MM.1S (cell line): Measurements from ENCODE around the gene NAA15.

ENCODE experiments used
- DNase-seq: peaks from one replicate; pipeline ENCODE4 v3.0.0-alpha.2; 2015
- H2AFZ ChIP-seq: fragments of 300-600 bp; sonication (generic); 2 replicates; pipeline ENCODE4 v1.6.0; 2016; ENCODE audit warnings: antibody characterized with exemption, low read length
- H3F3A ChIP-seq: fragments of 300-600 bp; sonication (generic); 2 replicates; pipeline ENCODE4 v1.6.1; 2016; ENCODE audit warnings: mild to moderate bottlenecking, antibody characterized with exemption, low read length, moderate library complexity, mixed read lengths; ENCODE audit not compliant: insufficient read depth
- H3K27ac ChIP-seq: fragments of 300-600 bp; sonication (generic); 2 replicates; pipeline ENCODE4 v1.5.1; 2016; ENCODE audit warnings: mild to moderate bottlenecking, low read length
- H3K27me3 ChIP-seq: fragments of 300-600 bp; sonication (generic); replicated peaks from 2 replicates; pipeline ENCODE4 v1.6.0; 2016; ENCODE audit warnings: low read length; ENCODE audit not compliant: insufficient read depth
- H3K36me3 ChIP-seq: fragments of 300-600 bp; sonication (generic); replicated peaks from 2 replicates; pipeline ENCODE4 v1.6.1; 2016; ENCODE audit warnings: mild to moderate bottlenecking, low read length, mixed read lengths; ENCODE audit not compliant: insufficient read depth
- H3K4me1 ChIP-seq: fragments of 300-600 bp; sonication (generic); 2 replicates; pipeline ENCODE4 v1.6.1; 2016; ENCODE audit warnings: low read length, mixed read lengths
- H3K4me2 ChIP-seq: fragments of 300-600 bp; sonication (generic); 2 replicates; pipeline ENCODE4 v1.6.0; 2016; ENCODE audit warnings: low read depth, low read length
- H3K4me3 ChIP-seq: fragments of 300-600 bp; sonication (generic); 2 replicates; pipeline ENCODE4 v1.5.1; 2016; ENCODE audit warnings: low read length, mixed read lengths
- H3K79me2 ChIP-seq: fragments of 300-600 bp; sonication (generic); 2 replicates; pipeline ENCODE4 v1.6.1; 2016; ENCODE audit warnings: mixed run types, low read length, mixed read lengths
- H3K9ac ChIP-seq: fragments of 300-600 bp; sonication (generic); 2 replicates; pipeline ENCODE4 v1.6.1; 2016; ENCODE audit warnings: low read length, mixed read lengths
- H3K9me2 ChIP-seq: fragments of 300-600 bp; sonication (generic); replicated peaks from 2 replicates; pipeline ENCODE4 v1.6.1; 2016; ENCODE audit warnings: mild to moderate bottlenecking, low read length, mixed read lengths; ENCODE audit not compliant: insufficient read depth
- H3K9me3 ChIP-seq: fragments of 300-600 bp; sonication (generic); replicated peaks from 2 replicates; pipeline ENCODE4 v1.6.1; 2016; ENCODE audit warnings: mild to moderate bottlenecking, low read length, mixed read lengths; ENCODE audit not compliant: insufficient read depth
- H4K20me1 ChIP-seq: fragments of 300-600 bp; sonication (generic); 2 replicates; pipeline ENCODE4 v1.6.1; 2016; ENCODE audit warnings: mild to moderate bottlenecking, low read length, moderate library complexity, mixed read lengths; ENCODE audit not compliant: insufficient read depth
- EZH2 ChIP-seq: fragments of 300-600 bp; sonication (generic); optimal IDR thresholded peaks from 2 replicates; pipeline ENCODE3; 2017; ENCODE audit warnings: low read depth, mild to moderate bottlenecking, antibody characterized with exemption, low read length, mixed read lengths
- EZH2phosphoT487 ChIP-seq: fragments of 300-600 bp; sonication (generic); IDR thresholded peaks from 2 replicates; pipeline ENCODE4 v1.6.1; 2018; ENCODE audit warnings: antibody characterized with exemption, low read length
- TF ChIP-seq, protein P1 (sequence below): fragments of 300-600 bp; sonication (generic); IDR thresholded peaks from 2 replicates; pipeline ENCODE4 v1.5.1; 2016; ENCODE audit warnings: antibody characterized with exemption, low read length, mixed read lengths

The NAA15 gene

DNA sequence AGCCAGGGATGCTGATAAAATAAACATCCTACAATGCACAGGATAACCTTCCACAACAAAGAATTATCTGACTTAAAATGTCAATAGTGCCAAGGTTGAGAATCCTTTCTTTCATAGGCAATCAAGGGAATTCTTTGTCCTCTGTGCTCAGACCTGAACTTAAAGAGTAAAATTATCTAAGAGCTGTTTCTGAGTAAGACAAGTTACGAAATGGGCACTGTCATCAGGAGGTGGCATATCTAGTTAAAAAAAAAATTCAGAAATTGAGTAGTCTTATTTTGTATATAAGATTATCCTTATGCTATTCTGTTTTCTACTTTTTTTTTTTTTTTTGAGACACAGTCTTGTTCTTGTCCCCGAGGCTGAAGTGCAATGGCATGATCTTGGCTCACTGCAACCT lies 149.3 kb downstream of the NAA15 start:
- H3K9me3 ChIP-seq, result no peaks in the 10 kb centered on the region
- peaks cover 48% of the 10 kb centered on the region for H3K79me2 ChIP-seq
- H3K4me1 ChIP-seq, result peaks cover 12% of the 10 kb centered on the region
- no peak overlapping the region for H3K9ac ChIP-seq
- no peaks in the 10 kb centered on the region for H4K20me1 ChIP-seq
- H3K27ac ChIP-seq, result no peak overlapping the region
- DNase-seq, result no peak
- no peaks in the 10 kb centered on the region for H3K9me2 ChIP-seq
- H3K27me3 ChIP-seq, result no peaks in the 10 kb centered on the region
- no peak for TF ChIP-seq EZH2
- TF ChIP-seq EZH2phosphoT487, result no peak
- TF ChIP-seq, protein P1, sequence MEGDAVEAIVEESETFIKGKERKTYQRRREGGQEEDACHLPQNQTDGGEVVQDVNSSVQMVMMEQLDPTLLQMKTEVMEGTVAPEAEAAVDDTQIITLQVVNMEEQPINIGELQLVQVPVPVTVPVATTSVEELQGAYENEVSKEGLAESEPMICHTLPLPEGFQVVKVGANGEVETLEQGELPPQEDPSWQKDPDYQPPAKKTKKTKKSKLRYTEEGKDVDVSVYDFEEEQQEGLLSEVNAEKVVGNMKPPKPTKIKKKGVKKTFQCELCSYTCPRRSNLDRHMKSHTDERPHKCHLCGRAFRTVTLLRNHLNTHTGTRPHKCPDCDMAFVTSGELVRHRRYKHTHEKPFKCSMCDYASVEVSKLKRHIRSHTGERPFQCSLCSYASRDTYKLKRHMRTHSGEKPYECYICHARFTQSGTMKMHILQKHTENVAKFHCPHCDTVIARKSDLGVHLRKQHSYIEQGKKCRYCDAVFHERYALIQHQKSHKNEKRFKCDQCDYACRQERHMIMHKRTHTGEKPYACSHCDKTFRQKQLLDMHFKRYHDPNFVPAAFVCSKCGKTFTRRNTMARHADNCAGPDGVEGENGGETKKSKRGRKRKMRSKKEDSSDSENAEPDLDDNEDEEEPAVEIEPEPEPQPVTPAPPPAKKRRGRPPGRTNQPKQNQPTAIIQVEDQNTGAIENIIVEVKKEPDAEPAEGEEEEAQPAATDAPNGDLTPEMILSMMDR, result no peak
- H3K4me3 ChIP-seq, result no peak overlapping the region
- no peak overlapping the region for H3K4me2 ChIP-seq
- no peak overlapping the region for H2AFZ ChIP-seq
- H3F3A ChIP-seq, result peaks cover 24% of the 10 kb centered on the region
- H3K36me3 ChIP-seq, result no peaks in the 10 kb centered on the region

DNA sequence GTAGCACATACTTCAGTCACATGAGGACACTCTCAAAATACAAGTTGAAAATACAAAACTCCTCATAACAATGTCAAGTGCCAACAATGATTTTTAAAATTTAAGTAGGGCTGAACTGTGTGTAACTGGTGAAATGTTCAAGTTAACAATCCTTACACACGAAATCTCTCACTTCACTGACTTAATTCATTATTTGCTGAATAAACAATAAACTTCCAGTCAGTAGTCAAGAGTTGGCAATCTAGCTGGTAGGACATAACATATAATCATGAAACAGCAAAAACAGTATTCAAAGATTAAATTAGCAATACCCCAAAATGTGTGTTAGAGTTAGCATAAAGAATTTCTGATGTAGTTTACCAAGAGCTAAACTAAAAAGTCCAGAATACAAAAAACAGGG lies 150.7 kb downstream of the NAA15 start:
- Histone ChIP-seq H3F3A (peaks cover 24% of the 10 kb centered on the region), H3K36me3 (no peaks in the 10 kb centered on the region), H4K20me1 (no peaks in the 10 kb centered on the region), H3K9me2 (no peaks in the 10 kb centered on the region), H3K27me3 (no peaks in the 10 kb centered on the region), H3K9ac (peak overlapping the region; percentile 91; the same call in 1 of the 2 replicates), H3K4me2 (peak overlapping the region; percentile 90), H3K27ac (peak overlapping the region; percentile 95; the same call in 1 of the 2 replicates), H3K9me3 (no peaks in the 10 kb centered on the region), H3K4me3 (peak overlapping the region; percentile 98), H3K79me2 (peaks cover 62% of the 10 kb centered on the region), H3K4me1 (peaks cover 21% of the 10 kb centered on the region), H2AFZ (no peak overlapping the region)
- no peak for DNase-seq
- TF ChIP-seq, protein P1, result no peak
- TF ChIP-seq EZH2phosphoT487, result no peak
- TF ChIP-seq EZH2, result no peak

DNA sequence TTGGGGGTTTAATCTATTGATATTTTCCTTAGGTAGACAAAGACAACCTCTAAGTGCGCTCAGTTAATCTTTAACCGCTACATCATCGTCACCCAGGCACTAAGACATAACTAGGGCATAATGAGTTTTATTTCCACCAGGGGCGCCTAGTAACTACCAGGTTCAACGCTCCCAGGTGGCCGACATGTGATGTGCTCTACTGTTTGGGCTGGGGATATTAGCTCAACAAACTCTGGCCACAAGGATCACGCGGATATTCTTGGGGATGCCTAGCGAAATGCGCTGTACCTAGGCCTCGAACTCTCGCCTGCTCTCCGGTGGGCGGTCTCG lies 151.7 kb downstream of the NAA15 start:
- Histone ChIP-seq H3K4me2 (peak overlapping the region; percentile 90), H3K27ac (peak overlapping the region; percentile 95), H4K20me1 (no peaks in the 10 kb centered on the region), H3K9me2 (no peaks in the 10 kb centered on the region), H3K79me2 (peaks cover 72% of the 10 kb centered on the region), H3K9me3 (no peaks in the 10 kb centered on the region), H3K4me3 (peak overlapping the region; percentile 98), H3K27me3 (no peaks in the 10 kb centered on the region), H3K36me3 (no peaks in the 10 kb centered on the region), H2AFZ (peak overlapping the region; percentile 95), H3K9ac (peak overlapping the region; percentile 91), H3K4me1 (peaks cover 22% of the 10 kb centered on the region), H3F3A (peaks cover 24% of the 10 kb centered on the region)
- TF ChIP-seq, protein P1, result peak; percentile 59
- TF ChIP-seq EZH2phosphoT487, result no peak
- no peak for TF ChIP-seq EZH2
- DNase-seq, result peak; percentile 92
